NCI-H2196 (cell line): ENCODE measurements around the gene IER2.
"Not testable (repeated sequence)": the region's sequence is repeated elsewhere in the genome, so short reads cannot be mapped to it uniquely, and the experiment has no call there.

Experiments
- DNase-seq: peaks from one replicate; lab custom pipeline; 2025; ENCODE audit not compliant: unreplicated experiment; lab: John Stamatoyannopoulos, UW

The IER2 gene

GRCh38 chr19:13138171-13138915 is 11.9 kb upstream of the IER2 start:
- DNase-seq: no peak

- DNase-seq: no peak
Observed at GRCh38 chr19:13138916-13139198, 11.4 kb upstream of the IER2 start.

- no peak for DNase-seq
Observed at GRCh38 chr19:13139633-13140311, 10.4 kb upstream of the IER2 start.

- DNase-seq: no peak
Observed at GRCh38 chr19:13146763-13147563, 3.2 kb upstream of the IER2 start.

GRCh38 chr19:13149173-13149627 is 1.0 kb upstream of the IER2 start:
- not testable (repeated sequence) for DNase-seq

- DNase-seq: peak; percentile 23
Observed at GRCh38 chr19:13149628-13150186, 504 bp upstream of the IER2 start.

- DNase-seq: no peak
Observed at GRCh38 chr19:13150931-13151604, 857 bp downstream of the IER2 start.

GRCh38 chr19:13151605-13152355 is 1.6 kb downstream of the IER2 start:
- DNase-seq: peak; percentile 96

- DNase-seq: no peak
Observed at GRCh38 chr19:13152356-13152973, 2.3 kb downstream of the IER2 start.

GRCh38 chr19:13152974-13153568 is 2.9 kb downstream of the IER2 start:
- DNase-seq: peak; percentile 96

- peak; percentile 31 for DNase-seq
Observed at GRCh38 chr19:13153569-13154240, 3.5 kb downstream of the IER2 start.

- DNase-seq: peak; percentile 32
Observed at GRCh38 chr19:13154241-13154778, 4.1 kb downstream of the IER2 start.

- peak; percentile 78 for DNase-seq
Observed at GRCh38 chr19:13154911-13155471, 4.8 kb downstream of the IER2 start.

- no peak for DNase-seq
Observed at GRCh38 chr19:13155472-13156359, 5.5 kb downstream of the IER2 start.

- no peak for DNase-seq
Observed at GRCh38 chr19:13159713-13160112, 9.5 kb downstream of the IER2 start.

- no peak for DNase-seq
Observed at GRCh38 chr19:13160557-13160956, 10.3 kb downstream of the IER2 start.
